GM21515 (cell line): ENCODE data around the gene NKX1-2.

Source experiments
- ATAC-seq: cut with Tn5 transposase; IDR thresholded peaks from one replicate; pipeline ENCODE4 v1.9.1; 2021; ENCODE audit not compliant: unreplicated experiment

The NKX1-2 gene

DNA sequence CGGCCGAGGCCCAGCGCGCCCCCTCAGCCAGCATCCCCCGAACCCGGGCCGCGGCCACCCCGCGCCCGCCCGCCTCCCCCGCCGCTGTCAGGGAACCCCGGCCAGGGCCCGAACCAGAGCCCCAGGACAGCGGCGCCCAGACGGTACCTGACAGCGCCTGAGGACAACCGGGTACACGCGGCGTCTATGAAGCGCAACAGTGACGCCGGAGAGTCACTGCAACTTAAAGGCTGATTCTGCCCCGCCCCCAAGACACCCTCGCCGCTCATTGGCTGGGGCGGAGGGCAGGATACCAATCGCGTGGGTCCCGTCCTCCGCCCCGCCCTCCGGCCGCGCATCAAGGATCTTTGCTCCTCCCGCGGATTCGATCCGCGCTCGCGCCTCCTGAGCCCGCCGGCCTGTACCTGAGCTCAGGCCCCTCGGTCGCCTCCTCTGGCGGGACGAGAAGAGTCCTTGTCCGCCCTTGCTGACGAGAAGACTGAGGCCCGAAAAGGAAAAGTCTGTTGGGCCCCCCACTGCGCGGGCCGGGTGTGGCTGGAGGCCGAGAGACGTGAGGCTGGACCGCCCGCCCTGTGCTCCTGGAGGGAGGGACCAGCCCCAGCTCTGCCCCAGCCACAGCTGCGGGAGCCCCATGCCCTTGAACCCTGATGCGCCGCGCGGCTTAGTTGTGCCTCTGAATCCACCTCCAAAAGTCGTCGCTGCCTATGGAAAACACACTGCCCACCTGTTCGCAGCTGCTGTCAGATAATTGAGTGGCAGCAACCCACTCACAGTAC lies 30.9 kb downstream of the NKX1-2 start, which contains the start of gene OAT:
TSS of gene OAT (minus strand) at position 198 of the 776 bp plus-strand sequence. CDS start 6,752 bp downstream, outside the sequence.
- ATAC-seq, result peak; percentile 97

DNA sequence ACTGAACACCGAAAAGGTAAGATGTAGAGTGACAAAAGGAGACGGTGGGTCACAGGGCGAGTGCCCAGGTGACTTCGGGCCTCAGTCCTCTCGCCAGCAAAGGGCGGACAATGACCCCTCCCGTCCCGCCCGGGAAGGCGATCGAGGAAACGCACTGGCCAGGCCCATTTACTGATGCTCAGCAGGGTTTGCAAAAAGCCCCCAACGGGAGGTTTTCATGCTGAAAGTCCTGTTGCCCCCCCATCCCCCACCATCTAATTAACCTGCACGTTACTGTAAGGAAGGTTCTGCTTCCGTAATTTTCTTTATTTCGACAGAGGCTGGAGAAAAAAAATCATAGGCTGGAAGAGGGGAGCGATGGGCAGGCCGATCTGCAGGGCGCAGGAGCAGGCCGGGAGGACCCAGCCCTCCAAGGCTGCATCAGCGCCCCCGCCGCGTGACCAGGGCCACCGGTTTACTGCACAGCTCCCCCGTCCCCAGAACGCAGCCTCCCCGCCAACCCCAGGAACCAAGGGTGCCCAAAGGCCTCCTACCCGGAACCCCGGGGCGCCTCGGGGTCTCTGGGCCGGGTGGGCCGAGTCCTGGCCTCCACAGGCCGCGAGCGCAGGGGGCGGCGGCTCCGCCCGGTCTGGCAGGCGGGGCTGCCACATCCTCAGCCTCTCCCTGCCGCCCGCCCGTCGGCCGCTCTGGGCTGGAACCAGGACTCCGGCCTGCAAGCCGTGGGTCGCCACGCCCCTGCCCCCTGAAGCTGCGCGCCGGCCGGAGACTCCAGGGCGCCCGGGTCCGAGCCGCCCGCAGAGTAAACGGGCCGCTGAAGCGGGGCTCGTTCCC lies 31.7 kb downstream of the NKX1-2 start:
- ATAC-seq, result peak; percentile 33

DNA sequence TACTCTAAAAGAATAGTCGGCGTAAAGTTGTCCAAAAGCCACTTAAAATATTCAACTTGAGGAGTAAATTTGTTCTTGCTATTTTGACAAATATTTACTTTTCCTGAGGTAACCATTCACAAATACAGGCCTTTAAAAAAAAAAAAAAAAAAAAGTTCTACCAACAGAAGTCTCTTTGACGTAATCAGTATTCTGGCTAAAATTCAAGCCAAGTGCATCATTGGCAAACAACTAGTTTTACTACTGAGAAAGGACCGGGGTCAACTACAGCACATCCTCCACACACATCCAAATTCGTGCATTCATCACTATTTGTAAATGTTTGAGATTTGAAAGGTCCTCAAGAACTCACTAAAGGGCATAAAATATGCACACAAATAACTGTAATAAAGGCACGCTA lies 33.1 kb downstream of the NKX1-2 start:
- ATAC-seq, result no peak

DNA sequence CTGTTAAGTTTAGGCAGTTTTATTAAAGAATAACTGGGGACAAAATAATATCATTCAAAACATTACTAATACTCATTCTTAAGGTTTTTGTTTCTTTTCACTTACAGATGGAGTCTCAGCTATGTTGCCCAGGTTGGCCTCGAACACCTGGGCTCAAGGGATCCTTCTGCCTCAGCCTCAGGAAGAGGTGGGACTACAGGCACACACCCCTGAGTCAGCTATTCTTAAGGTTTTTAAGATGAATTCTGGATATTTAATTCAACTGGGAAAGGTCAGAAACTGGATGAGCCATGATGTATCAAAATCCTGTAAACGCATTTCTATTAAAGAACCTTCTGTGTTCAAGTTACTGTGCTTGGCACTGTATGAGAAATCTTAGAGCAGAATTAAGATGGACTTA lies 34.6 kb downstream of the NKX1-2 start:
- no peak for ATAC-seq

DNA sequence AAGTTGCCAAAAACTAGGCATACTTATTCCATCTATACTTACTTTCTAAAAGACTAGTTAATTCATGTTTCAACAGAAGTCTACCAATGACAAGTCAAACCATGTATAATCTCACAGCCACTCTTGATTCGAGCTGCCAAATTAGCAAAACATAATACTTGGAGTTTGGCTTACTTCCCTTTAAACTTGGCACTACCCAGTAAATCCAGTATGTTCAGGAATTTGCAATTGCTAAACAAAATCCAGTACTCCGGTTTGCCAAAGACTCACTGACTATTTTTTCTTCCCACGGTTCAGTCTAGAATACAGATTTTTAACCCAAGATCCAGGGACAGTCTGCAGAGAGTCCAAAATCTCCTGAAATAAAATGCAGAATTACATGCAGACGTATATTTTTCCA lies 35.8 kb downstream of the NKX1-2 start:
- ATAC-seq, result no peak

DNA sequence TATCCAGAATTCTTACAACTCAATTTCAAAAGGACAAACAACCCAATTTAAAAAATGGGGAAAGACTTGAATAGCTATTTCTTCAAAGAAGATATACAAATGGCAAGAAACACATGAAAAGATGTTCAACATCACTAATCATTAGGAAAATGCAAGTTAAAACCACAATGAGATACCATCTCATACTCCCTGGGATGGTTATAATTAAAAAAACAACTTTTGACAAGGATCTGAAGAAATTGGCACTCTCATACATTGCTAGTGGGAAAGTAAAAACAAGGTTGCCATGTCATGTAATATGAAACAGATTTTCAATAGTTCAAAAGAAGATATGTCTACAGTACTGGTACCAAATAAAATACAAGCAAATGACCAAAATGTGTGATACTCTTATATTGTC lies 40.1 kb downstream of the NKX1-2 start:
- no peak for ATAC-seq

DNA sequence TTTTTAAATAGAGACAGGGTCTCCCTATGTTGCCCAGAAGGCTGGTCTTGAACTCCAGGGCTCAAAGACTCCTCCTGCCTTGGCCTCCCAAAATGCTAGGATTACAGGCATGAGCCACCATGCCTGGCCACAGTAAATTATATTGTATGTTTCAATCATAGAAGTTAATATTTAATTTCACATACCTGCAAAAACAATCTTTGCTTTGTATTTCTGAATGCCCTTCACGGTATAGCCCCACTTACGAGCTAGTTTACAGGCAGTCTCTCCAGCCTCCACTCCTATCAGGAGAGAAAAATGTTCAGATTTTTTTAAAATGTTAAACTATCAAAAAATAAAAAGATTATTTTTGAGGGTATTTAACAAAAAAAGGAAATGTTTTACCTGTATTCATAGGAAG lies 41.5 kb downstream of the NKX1-2 start:
- ATAC-seq, result no peak

DNA sequence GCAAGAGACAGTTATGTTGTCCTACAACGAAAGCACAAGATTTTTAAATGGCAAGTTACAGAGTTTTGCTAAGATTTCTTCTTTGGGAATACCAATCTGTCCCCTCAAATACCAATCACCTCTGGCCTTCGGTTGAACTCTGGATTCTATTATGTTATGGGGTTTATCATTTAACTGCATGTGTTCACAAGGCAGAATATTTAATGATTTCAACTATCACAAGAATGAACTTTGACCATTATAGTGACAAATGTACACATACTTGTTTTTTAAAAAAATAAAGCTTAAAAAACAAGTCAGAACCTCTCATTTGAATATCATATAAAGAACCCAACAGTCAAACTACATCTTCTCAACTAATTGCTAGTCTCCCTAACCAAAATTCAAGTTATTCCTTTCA lies 42.4 kb downstream of the NKX1-2 start:
- no peak for ATAC-seq

DNA sequence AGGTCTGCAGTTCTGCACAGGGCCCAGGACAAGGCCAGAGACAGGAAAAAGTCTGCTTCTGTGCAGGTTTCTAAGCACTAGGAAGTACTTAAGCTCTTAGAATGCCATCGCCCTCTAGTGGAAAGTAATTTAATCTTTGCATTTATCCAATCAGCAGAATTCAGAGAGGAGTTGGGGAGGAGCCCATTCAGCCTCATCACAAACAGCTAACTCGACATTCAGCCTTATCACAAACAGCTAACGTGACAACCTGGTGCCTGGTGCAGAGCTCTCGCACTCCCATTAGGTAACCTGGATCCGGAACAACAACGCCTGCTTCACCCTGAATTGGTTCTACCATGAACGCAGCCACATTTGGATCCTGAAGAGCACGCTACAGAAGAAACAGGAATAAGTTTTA lies 46.3 kb downstream of the NKX1-2 start:
- ATAC-seq, result peak; percentile 78

DNA sequence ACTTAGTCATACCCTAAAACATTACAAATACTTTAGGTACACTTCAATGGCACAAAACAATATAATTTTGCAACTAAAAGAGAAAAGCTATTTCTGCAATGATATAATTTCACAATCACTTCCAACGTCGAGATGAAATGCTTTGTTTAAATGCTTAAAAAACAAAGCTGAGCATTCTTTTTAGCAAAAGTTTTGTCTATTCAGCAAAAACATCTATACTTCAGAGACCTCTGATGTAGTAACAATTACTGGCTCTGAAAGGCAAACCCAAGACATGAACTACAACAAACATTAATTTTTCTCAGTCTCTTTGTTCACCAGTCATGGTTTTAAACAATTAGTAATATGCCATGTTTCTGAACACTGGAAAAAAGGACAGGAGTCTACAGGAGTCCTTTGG lies 47.6 kb downstream of the NKX1-2 start:
- ATAC-seq, result no peak

DNA sequence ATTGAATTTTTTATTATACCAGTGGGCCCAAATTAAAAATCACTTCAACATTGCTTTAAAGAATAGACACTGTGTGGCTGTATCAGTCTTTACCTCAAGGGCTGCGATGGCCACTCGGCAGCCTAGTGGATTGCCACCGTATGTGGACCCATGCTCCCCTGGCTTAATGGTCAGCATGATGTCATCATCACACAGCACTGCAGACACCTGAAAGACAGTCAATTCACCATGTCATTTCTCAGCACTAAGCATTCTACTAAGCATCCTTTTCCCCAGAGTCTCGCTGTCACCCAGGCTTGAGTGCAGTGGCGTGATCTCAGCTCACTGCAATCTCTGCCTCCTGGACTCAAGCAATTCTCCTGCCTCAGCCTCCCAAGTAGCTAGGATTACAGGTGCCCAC lies 48.2 kb downstream of the NKX1-2 start:
- ATAC-seq, result no peak
